HG03039 (cell line): Measurements from ENCODE around the gene MMP17.

ENCODE experiments used
- ATAC-seq: cut with Tn5 transposase; IDR thresholded peaks from one replicate; pipeline ENCODE4 v1.9.1; 2021; ENCODE audit warnings: mild to moderate bottlenecking, moderate library complexity; ENCODE audit not compliant: unreplicated experiment

Gene MMP17

GRCh38 chr12:131829791-131830334 lies 1.7 kb downstream of the MMP17 start:
- no peak for ATAC-seq

- ATAC-seq = no peak
Measured at GRCh38 chr12:131830335-131830913, 2.2 kb downstream of the MMP17 start.

- no peak for ATAC-seq
Measured at GRCh38 chr12:131830914-131831571, 2.9 kb downstream of the MMP17 start.

- no peak for ATAC-seq
Measured at GRCh38 chr12:131831635-131832041, 3.4 kb downstream of the MMP17 start.

- no peak for ATAC-seq
Measured at GRCh38 chr12:131832321-131833231, 4.4 kb downstream of the MMP17 start.

GRCh38 chr12:131833288-131833895 lies 5.2 kb downstream of the MMP17 start:
- no peak for ATAC-seq

GRCh38 chr12:131833896-131834641 lies 5.9 kb downstream of the MMP17 start:
- no peak for ATAC-seq

GRCh38 chr12:131834798-131835615 lies 6.8 kb downstream of the MMP17 start:
- no peak for ATAC-seq

- no peak for ATAC-seq
Measured at GRCh38 chr12:131835616-131836171, 7.5 kb downstream of the MMP17 start.

- ATAC-seq = no peak
Measured at GRCh38 chr12:131836193-131836592, 8.0 kb downstream of the MMP17 start.

GRCh38 chr12:131836714-131837397 lies 8.7 kb downstream of the MMP17 start:
- ATAC-seq = no peak

- no peak for ATAC-seq
Measured at GRCh38 chr12:131840643-131841416, 12.6 kb downstream of the MMP17 start.

GRCh38 chr12:131841547-131841946 lies 13.4 kb downstream of the MMP17 start:
- ATAC-seq = no peak

- ATAC-seq = no peak
Measured at GRCh38 chr12:131842169-131842568, 14.0 kb downstream of the MMP17 start.

- ATAC-seq = no peak
Measured at GRCh38 chr12:131843527-131843926, 15.3 kb downstream of the MMP17 start.

GRCh38 chr12:131844140-131844539 lies 15.9 kb downstream of the MMP17 start:
- ATAC-seq = no peak

- ATAC-seq = no peak
Measured at GRCh38 chr12:131844656-131845055, 16.5 kb downstream of the MMP17 start.

- ATAC-seq = no peak
Measured at GRCh38 chr12:131845121-131845520, 16.9 kb downstream of the MMP17 start.
